Lower lobe of right lung (tissue), 2 donors: ENCODE measurements around the gene ARHGAP23. TPM values are rescaled to one million over a fixed set of nuclear protein-coding genes. Genes with fewer than 3 reads are reported as not detected.

Experiments used
- ATAC-seq, 2 donors: fragments of 200-7000 bp; cut with Tn5 transposase; one replicate each; pipeline ENCODE4 v1.9.1; 2020 to 2022; ENCODE audit warnings: mild to moderate bottlenecking in 2 of 2, moderate library complexity in 2 of 2
- DNase-seq: peaks from one replicate; pipeline ENCODE4 v3.0.0-alpha.2; 2020
- H3K27ac ChIP-seq: fragments of 200-600 bp; one replicate; pipeline ENCODE4 v1.8.0; 2022
- H3K27me3 ChIP-seq: fragments of 200-600 bp; one replicate; pipeline ENCODE4 v1.8.0; 2022; ENCODE audit warnings: low read depth
- H3K36me3 ChIP-seq: fragments of 200-600 bp; one replicate; pipeline ENCODE4 v1.8.0; 2022; ENCODE audit warnings: mild to moderate bottlenecking
- H3K4me1 ChIP-seq: fragments of 200-600 bp; one replicate; pipeline ENCODE4 v1.8.0; 2022
- H3K4me3 ChIP-seq: fragments of 200-600 bp; one replicate; pipeline ENCODE4 v1.8.0; 2022; ENCODE audit warnings: mild to moderate bottlenecking
- H3K9me3 ChIP-seq: fragments of 200-600 bp; one replicate; pipeline ENCODE4 v1.8.0; 2022
- CTCF ChIP-seq: fragments of 200-600 bp; IDR thresholded peaks from one replicate; pipeline ENCODE4 v1.8.0; 2022; ENCODE audit warnings: antibody characterized with exemption, mild to moderate bottlenecking
- intact Hi-C: fragments of 100-400 bp; cut with DNase I; formaldehyde crosslinking; loops from one replicate; pipeline ENCODE4 v1.11.0; 2022
- total RNA-seq: library from RNA; stranded (reverse); fragmentation: NEBNext Ultra II Directional; extraction: Animal tissue kit (Norgen Biotek cat#: 25700); gene quantifications from one replicate; pipeline ENCODE4 v1.2.1, GENCODE V29; 2021
- donor health status: DM: no; HTN: yes; CAD: no; lungs with severe emphysema.

ARHGAP23 gene
- total RNA-seq, 1 donor from 2014 or later = 48.4 TPM

DNA sequence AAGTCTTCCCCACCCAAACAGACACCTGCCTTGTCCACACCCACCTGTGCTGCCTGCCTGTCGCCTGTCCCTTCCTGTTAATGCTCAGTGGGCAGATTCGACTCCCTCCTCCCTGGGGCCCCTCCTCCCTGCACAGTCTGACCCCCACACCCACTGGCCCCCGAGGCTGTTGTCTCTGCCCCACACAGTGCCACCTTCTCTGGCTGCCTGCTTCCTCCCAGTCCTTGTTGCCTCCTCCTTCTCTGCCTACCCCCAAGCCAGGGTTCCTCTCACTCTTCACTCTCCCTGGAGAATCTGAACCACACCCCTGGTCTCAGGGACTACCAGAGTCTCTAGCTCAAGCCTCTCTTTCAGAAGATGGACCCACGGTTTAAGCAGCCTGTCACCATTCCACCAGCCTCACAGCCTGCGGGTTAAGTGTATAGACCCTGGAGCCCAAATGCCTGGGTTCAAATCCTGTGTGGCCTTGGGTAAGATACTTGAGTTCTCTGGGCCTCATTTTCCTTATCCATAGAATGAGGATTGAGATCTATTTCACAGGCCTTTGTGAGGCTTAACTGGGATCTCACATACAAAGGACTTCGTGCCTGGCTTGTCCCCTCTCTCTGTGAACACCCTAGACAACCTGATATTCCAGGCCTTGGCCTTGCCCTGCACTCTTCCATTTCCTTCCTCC lies 3.8 kb upstream of the ARHGAP23 start:
- Histone ChIP-seq H3K9me3 (no peaks in the 10 kb centered on the region), H3K4me3 (no peak overlapping the region), H3K27me3 (peaks cover 25% of the 10 kb centered on the region), H3K4me1 (peaks cover 39% of the 10 kb centered on the region), H3K27ac (peak overlapping the region; percentile 33), H3K36me3 (no peaks in the 10 kb centered on the region)
- intact Hi-C loops = no loop called here
- DNase-seq = no peak
- TF ChIP-seq CTCF = no peak
- no peak for ATAC-seq

GRCh38 chr17:38425031-38425430 lies 3.2 kb upstream of the ARHGAP23 start:
- H3K9me3 ChIP-seq = no peaks in the 10 kb centered on the region
- intact Hi-C loops = no loop called here
- TF ChIP-seq CTCF = no peak
- peak overlapping the region; percentile 33 for H3K27ac ChIP-seq
- H3K36me3 ChIP-seq = no peaks in the 10 kb centered on the region
- no peak for ATAC-seq
- H3K27me3 ChIP-seq = peaks cover 21% of the 10 kb centered on the region
- no peak overlapping the region for H3K4me3 ChIP-seq
- H3K4me1 ChIP-seq = peaks cover 44% of the 10 kb centered on the region
- no peak for DNase-seq

DNA sequence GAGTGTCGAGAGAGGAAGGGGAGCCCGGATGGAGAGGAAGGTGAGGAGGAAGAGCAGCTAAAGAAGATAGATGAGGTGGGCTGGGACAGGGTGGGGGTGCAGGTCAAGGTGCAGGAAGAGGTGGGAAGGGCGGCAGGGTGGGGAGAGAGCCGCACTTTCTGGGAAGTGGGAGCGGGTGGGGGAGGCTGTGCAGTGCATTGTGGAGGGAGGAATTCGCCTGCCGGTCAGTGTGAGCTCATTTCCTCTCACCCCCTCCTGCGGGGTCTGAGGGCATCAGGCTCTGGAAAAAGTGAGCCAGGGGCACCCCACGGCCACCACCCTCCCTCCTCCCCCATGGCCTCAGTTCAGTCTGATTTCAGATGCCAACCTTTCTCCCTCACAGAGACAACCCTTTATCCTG lies 2.5 kb upstream of the ARHGAP23 start:
- H3K4me1 ChIP-seq = peaks cover 51% of the 10 kb centered on the region
- intact Hi-C loops = no loop called here
- H3K4me3 ChIP-seq = no peak overlapping the region
- ATAC-seq (no peak), DNase-seq (no peak)
- H3K27ac ChIP-seq = peak overlapping the region; percentile 33
- peaks cover 18% of the 10 kb centered on the region for H3K27me3 ChIP-seq
- H3K9me3 ChIP-seq = no peaks in the 10 kb centered on the region
- H3K36me3 ChIP-seq = no peaks in the 10 kb centered on the region
- no peak for TF ChIP-seq CTCF

GRCh38 chr17:38426441-38426840 lies 1.8 kb upstream of the ARHGAP23 start:
- no peak for DNase-seq
- no peak overlapping the region for H3K4me3 ChIP-seq
- ATAC-seq = no peak
- H3K4me1 ChIP-seq = peaks cover 51% of the 10 kb centered on the region
- no peak overlapping the region for H3K27ac ChIP-seq
- H3K27me3 ChIP-seq = peaks cover 16% of the 10 kb centered on the region
- intact Hi-C loops = no loop called here
- no peaks in the 10 kb centered on the region for H3K9me3 ChIP-seq
- no peaks in the 10 kb centered on the region for H3K36me3 ChIP-seq
- TF ChIP-seq CTCF = no peak

GRCh38 chr17:38427160-38427949 lies 909 bp upstream of the ARHGAP23 start:
- TF ChIP-seq CTCF = no peak
- peaks cover 45% of the 10 kb centered on the region for H3K4me1 ChIP-seq
- intact Hi-C loops = no loop called here
- no peaks in the 10 kb centered on the region for H3K9me3 ChIP-seq
- H3K27me3 ChIP-seq = peaks cover 8% of the 10 kb centered on the region
- ATAC-seq (no peak), DNase-seq (no peak)
- H3K36me3 ChIP-seq = no peaks in the 10 kb centered on the region
- peak overlapping the region; percentile 80 for H3K4me3 ChIP-seq
- H3K27ac ChIP-seq = peak overlapping the region; percentile 84
